ENCODE results near the gene OGA. TPM values are rescaled to one million over a fixed set of nuclear protein-coding genes. Genes with fewer than 3 reads are reported as not detected.

OGA gene
- total and polyA plus RNA-seq, 2 donors (not counting 1 experiment from before 2014, with no cell fraction given), result 128 to 418 TPM

DNA sequence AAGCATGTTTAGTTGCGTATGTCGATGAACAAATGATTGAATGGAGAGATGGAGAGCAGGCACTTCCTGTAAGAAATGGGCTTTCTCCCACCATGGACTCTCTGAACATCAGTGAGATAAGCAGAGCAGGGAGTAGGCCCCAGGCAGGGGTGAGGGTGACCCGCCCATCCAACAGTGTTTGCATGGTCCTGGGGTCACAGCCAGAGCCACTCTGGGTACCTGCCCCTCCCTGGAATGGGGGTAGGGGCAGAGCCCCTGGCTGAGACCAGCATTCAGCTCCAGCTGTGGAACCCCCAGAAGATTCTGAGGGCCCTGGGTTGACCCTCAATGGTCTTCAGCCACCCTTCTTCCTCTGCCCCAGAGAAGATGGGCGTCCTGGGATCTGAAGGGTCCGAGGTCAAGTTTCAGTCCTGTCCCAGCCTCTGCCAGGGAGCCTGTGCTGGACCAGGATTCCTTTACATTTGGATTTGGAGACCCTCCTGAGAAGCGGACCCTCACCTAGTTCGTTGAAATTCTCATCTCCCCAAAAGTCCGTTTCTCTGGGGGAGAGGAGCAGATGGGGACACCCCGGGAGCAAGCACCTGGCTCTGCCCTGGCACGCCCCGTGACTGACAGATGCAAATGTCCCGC lies 40.0 kb downstream of the OGA start:
- no peak overlapping the region for H2AFZ ChIP-seq (ENCODE audit: insufficient read depth, low read depth, low read length, poor library complexity, severe bottlenecking)
- DNase-seq (peak; percentile 34), ATAC-seq (ENCODE audit: low read depth) (no peak)
- TF ChIP-seq EZH2 (IDR thresholded peaks at IDR 0.05; ENCODE audit: borderline replicate concordance, insufficient read depth, low read depth, low read length, poor library complexity, severe bottlenecking), result no peak
- TF ChIP-seq, protein P1, sequence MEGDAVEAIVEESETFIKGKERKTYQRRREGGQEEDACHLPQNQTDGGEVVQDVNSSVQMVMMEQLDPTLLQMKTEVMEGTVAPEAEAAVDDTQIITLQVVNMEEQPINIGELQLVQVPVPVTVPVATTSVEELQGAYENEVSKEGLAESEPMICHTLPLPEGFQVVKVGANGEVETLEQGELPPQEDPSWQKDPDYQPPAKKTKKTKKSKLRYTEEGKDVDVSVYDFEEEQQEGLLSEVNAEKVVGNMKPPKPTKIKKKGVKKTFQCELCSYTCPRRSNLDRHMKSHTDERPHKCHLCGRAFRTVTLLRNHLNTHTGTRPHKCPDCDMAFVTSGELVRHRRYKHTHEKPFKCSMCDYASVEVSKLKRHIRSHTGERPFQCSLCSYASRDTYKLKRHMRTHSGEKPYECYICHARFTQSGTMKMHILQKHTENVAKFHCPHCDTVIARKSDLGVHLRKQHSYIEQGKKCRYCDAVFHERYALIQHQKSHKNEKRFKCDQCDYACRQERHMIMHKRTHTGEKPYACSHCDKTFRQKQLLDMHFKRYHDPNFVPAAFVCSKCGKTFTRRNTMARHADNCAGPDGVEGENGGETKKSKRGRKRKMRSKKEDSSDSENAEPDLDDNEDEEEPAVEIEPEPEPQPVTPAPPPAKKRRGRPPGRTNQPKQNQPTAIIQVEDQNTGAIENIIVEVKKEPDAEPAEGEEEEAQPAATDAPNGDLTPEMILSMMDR (IDR thresholded peaks at IDR 0.05), result no peak
- no peaks in the 10 kb centered on the region for H3K9me3 Mint-ChIP-seq (ENCODE audit: insufficient read depth)
- H3K79me2 ChIP-seq (ENCODE audit: control insufficient read depth, insufficient read depth, low read length), result peaks cover 24% of the 10 kb centered on the region
- peak overlapping the region; percentile 91 for H3K4me3 Mint-ChIP-seq
- no peaks in the 10 kb centered on the region for H3K36me3 ChIP-seq (replicated peaks in 1 of 2; ENCODE audit: control extremely low read depth in 1 of 2, control insufficient read depth in 1 of 2, extremely low read depth in 1 of 2, insufficient read depth in 2 of 2, low read length in 1 of 2)
- H3K27ac Mint-ChIP-seq, result peak overlapping the region; percentile 16
- peaks cover 37% of the 10 kb centered on the region for H3K27me3 Mint-ChIP-seq
- no peak overlapping the region for H3K27ac ChIP-seq (ENCODE audit: low read length in 2 of 2)
- peaks cover 57 to 74% of the 10 kb centered on the region in 2 donors for H3K4me1 ChIP-seq (ENCODE audit: control insufficient read depth in 2 of 2, insufficient read depth in 2 of 2, low read length in 2 of 2)
- H3K9ac ChIP-seq (ENCODE audit: low read length), result peak overlapping the region; percentile 72
- intact Hi-C loops (cut with micrococcal nuclease), result no loop called here
- H3K4me1 Mint-ChIP-seq, result peaks cover 69% of the 10 kb centered on the region
- peak overlapping the region in 2 of 5 experiments; percentile 57 to 77 for H3K4me3 ChIP-seq (ENCODE audit: control extremely low read depth in 1 of 5, extremely low read depth in 1 of 5, insufficient read depth in 1 of 5, low read depth in 2 of 5, low read length in 4 of 5)
- WGBS (ENCODE audit: insufficient coverage), result 69% methylated on average over 11 of the region's 12 CpGs
- H3K27me3 ChIP-seq (replicated peaks in 1 of 4; ENCODE audit: control extremely low read depth in 1 of 4, control insufficient read depth in 3 of 4, insufficient read depth in 4 of 4, low read length in 3 of 4), result peaks cover 0 to 56% (median 33%) of the 10 kb centered on the region in 4 experiments
- ChIA-PET CTCF (interaction anchor here (0.9 kb wide), 1 partner anchor 40 kb away, joined by 4 read pairs; the partner anchor contains the start of gene OGA), POLR2A (interaction anchor here (0.6 kb wide), 1 partner anchor 10 kb away, joined by 7 read pairs; no protein-coding TSS in a partner anchor)
- H4K20me1 ChIP-seq (ENCODE audit: control insufficient read depth, insufficient read depth, low read length, poor library complexity, severe bottlenecking), result peaks cover 39% of the 10 kb centered on the region
- peaks cover 0 to 21% (median 0%) of the 10 kb centered on the region in 3 donors for H3K9me3 ChIP-seq (ENCODE audit: control extremely low read depth in 1 of 3, control insufficient read depth in 2 of 3, insufficient read depth in 1 of 3, low read length in 2 of 3)
- peak overlapping the region; percentile 92 for H3K4me2 ChIP-seq (replicated peaks; ENCODE audit: low read depth, low read length, poor library complexity, severe bottlenecking)

DNA sequence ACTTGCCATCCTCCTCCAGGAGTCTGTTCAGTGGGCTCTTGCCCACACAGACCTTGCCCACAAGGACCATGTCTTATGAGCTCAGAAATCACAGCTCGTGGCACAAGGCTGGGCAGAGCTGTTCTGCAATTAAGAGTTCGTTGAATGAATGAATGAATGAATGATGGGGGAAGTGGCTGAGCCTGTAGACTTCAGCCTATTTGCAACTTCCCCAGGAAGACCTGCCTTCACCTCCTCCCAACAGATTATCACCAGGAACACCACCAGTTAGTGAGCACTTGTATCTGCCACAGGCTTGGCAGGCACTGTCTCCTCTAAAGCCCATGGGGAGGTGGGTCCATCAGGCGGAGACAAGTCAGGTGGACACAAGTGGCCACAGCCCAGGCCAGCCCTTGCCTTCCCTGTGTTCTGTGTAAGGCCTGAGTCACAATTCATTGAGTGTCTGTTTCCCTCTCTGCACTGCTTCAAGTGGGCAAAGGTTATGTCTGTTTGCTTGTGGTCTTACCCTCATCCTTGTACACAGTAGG lies 40.6 kb downstream of the OGA start:
- Histone ChIP-seq H4K20me1 (ENCODE audit: control insufficient read depth, insufficient read depth, low read length, poor library complexity, severe bottlenecking) (peaks cover 38% of the 10 kb centered on the region), H3K9ac (ENCODE audit: low read length) (no peak overlapping the region), H2AFZ (ENCODE audit: insufficient read depth, low read depth, low read length, poor library complexity, severe bottlenecking) (no peak overlapping the region), H3K4me3 (ENCODE audit: control extremely low read depth in 1 of 5, extremely low read depth in 1 of 5, insufficient read depth in 1 of 5, low read depth in 2 of 5, low read length in 4 of 5) (no peak overlapping the region), H3K27me3 (replicated peaks in 1 of 4; ENCODE audit: control extremely low read depth in 1 of 4, control insufficient read depth in 3 of 4, insufficient read depth in 4 of 4, low read length in 3 of 4) (peaks cover 0 to 62% (median 37%) of the 10 kb centered on the region in 4 experiments), H3K36me3 (replicated peaks in 1 of 2; ENCODE audit: control extremely low read depth in 1 of 2, control insufficient read depth in 1 of 2, extremely low read depth in 1 of 2, insufficient read depth in 2 of 2, low read length in 1 of 2) (no peaks in the 10 kb centered on the region), H3K79me2 (ENCODE audit: control insufficient read depth, insufficient read depth, low read length) (peaks cover 20% of the 10 kb centered on the region), H3K4me1 (ENCODE audit: control insufficient read depth in 2 of 2, insufficient read depth in 2 of 2, low read length in 2 of 2) (peaks cover 55 to 70% of the 10 kb centered on the region in 2 donors), H3K9me3 (ENCODE audit: control extremely low read depth in 1 of 3, control insufficient read depth in 2 of 3, insufficient read depth in 1 of 3, low read length in 2 of 3) (peaks cover 0 to 21% (median 0%) of the 10 kb centered on the region in 3 donors), H3K4me2 (replicated peaks; ENCODE audit: low read depth, low read length, poor library complexity, severe bottlenecking) (no peak overlapping the region), H3K27ac (ENCODE audit: low read length in 2 of 2) (no peak overlapping the region)
- Mint-ChIP-seq H3K4me1 (peaks cover 63% of the 10 kb centered on the region), H3K4me3 (peak overlapping the region; percentile 44), H3K9me3 (ENCODE audit: insufficient read depth) (no peaks in the 10 kb centered on the region), H3K27me3 (peaks cover 43% of the 10 kb centered on the region), H3K27ac (no peak overlapping the region)
- POLR2A ChIA-PET, result no interaction called here
- TF ChIP-seq, protein P1 (IDR thresholded peaks at IDR 0.05), result no peak
- TF ChIP-seq EZH2 (IDR thresholded peaks at IDR 0.05; ENCODE audit: borderline replicate concordance, insufficient read depth, low read depth, low read length, poor library complexity, severe bottlenecking), result no peak
- CTCF ChIA-PET, result no interaction called here
- ATAC-seq (ENCODE audit: low read depth), result no peak
- DNase-seq, result no peak
- intact Hi-C loops (cut with micrococcal nuclease), result no loop called here
- WGBS (ENCODE audit: insufficient coverage), result 100% methylated on average over 1 of the region's 3 CpGs

All from B cell (primary cell).